Panc1 (cell line): Measurements from ENCODE around the gene SLC22A23.

Experiments used
- CTCF ChIP-seq: fragments of 450-650 bp; IDR thresholded peaks from 2 replicates; pipeline ENCODE4 v1.5.1; 2017; ENCODE audit warnings: mild to moderate bottlenecking
- POLR2AphosphoS5 ChIP-seq: IDR thresholded peaks from 2 replicates; pipeline ENCODE4 v1.6.1; 2012; ENCODE audit warnings: mild to moderate bottlenecking, low read depth, low read length, moderate library complexity

- TF ChIP-seq CTCF (no peak), POLR2AphosphoS5 (no peak)
These were observed 71.1 kb downstream of the SLC22A23 start for GRCh38 chr6:3385660-3386151.
